Measurements from ENCODE around the gene MYH9.

- TF ChIP-seq POLR2AphosphoS5 (IDR thresholded peaks at IDR 0.05; ENCODE audit: low read depth) (no peak), EZH2phosphoT487 (IDR thresholded peaks at IDR 0.05; ENCODE audit: unreplicated experiment) (no peak), REST (IDR thresholded peaks at IDR 0.05; ENCODE audit: unreplicated experiment) (no peak)
These were observed 103.6 kb downstream of the MYH9 start for GRCh38 chr22:36284171-36284571.
